ENCODE results near the gene SULT6B1.

The SULT6B1 gene

DNA sequence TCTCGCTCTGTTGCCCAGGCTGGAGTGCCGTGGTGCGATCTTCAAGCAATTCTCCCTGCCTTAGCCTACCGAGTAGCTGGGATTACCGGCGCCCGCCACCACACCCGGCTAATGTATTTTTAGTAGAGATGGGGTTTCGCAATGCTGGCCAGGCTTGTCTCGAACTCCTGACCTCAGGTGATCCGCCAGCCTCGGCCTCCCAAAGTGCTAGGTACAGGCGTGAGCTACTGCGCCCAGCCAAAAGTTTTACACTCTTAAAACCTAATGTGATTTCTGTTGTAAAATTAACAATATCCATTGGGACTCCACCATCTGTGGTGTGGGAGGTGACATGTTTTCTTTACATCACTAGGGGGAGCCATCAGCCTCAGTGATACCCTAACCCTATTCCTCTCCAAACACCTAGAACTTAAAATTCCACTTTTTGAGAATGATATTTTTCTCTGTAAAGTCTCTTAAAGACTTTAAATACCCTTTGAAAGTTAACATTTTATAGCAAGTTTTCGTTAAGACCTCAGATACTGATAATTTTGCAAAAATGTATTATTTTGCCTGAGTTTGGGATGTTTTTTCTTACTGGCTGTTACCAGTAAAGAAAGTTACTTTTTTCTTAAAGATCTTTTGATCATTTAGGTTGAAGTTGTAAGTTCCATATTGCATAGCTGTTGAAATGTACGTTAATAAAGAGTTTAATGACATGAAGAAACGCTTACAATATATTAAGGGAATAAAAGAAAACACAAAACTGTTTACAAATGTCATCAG, 20.1 kb downstream of the SULT6B1 start:
- H3K4me3 ChIP-seq (ENCODE audit: low read length): no peak overlapping the region
- WGBS: 59% methylated on average over 16 of the region's 17 CpGs

DNA sequence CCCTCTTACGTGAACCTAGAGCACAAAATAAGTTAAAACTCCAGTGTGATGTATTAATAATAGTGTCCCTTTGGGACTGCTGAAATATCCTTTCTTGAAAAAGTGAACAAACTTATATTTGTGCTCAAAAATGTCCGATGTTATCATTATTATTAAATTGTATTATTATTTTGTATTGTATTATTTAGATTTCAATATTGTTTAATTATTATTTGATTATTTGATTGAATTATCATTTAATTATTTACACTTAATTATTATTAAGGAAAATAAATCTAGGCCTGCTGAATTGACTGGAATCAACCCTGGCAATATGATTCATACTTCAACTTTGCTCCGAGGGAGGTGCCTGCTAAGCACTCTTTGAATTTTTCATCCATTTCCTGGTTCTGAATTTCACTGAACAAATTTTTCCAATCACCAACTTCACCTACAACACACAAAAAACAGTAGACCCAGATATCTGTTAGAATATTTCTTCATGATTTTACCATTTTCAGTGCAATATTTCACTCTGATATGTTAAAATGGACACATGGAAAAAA, 20.8 kb downstream of the SULT6B1 start:
- whole genome bisulfite sequencing: 91% methylated on average over 2 of the region's 3 CpGs

More for the DNA sequence above, 20.1 kb downstream of the SULT6B1 start:
- H3K9me3 ChIP-seq (ENCODE audit: insufficient read depth, low read depth, low read length): peaks cover 17% of the 10 kb centered on the region
- H3K9ac ChIP-seq (ENCODE audit: low read depth, low read length): no peak overlapping the region
- H3K36me3 ChIP-seq (ENCODE audit: insufficient read depth, low read length): no peaks in the 10 kb centered on the region
- H3K4me1 ChIP-seq (ENCODE audit: insufficient read depth, low read length): no peaks in the 10 kb centered on the region
- no peaks in the 10 kb centered on the region for H3K27me3 ChIP-seq (ENCODE audit: insufficient read depth, low read length)
- H3K27ac ChIP-seq (ENCODE audit: low read depth, low read length): no peak overlapping the region

DNA sequence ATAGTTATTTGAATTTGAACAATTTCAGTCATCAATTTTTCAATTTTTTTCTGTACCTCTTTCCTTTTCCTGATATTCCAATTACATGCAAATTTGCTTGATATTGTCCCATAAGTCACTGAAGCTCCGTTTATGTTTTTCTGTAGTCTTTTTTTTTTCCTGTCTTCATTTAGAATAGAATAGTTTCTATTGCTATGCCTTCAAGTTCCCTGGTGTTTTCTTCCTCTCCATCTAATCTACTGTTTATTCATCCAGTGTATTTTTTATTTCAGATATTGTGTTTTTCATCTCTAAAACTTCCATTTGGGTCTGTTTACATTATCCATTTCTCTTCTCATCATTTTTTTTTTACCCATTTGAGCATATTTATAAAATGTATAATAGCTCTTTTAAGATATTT, 23.7 kb downstream of the SULT6B1 start:
- Histone ChIP-seq H3K27ac (ENCODE audit: low read depth, low read length) (no peak overlapping the region), H3K36me3 (ENCODE audit: insufficient read depth, low read length) (no peaks in the 10 kb centered on the region), H3K4me1 (ENCODE audit: insufficient read depth, low read length) (no peaks in the 10 kb centered on the region), H3K9me3 (ENCODE audit: insufficient read depth, low read depth, low read length) (peaks cover 20% of the 10 kb centered on the region), H3K9ac (ENCODE audit: low read depth, low read length) (no peak overlapping the region), H3K27me3 (ENCODE audit: insufficient read depth, low read length) (no peaks in the 10 kb centered on the region), H3K4me3 (ENCODE audit: low read length) (no peak overlapping the region)
- WGBS: 100% methylated on average over 1 of the region's 1 CpG

More for the DNA sequence above, 20.8 kb downstream of the SULT6B1 start:
- peaks cover 20% of the 10 kb centered on the region for H3K9me3 ChIP-seq (ENCODE audit: insufficient read depth, low read depth, low read length)
- no peaks in the 10 kb centered on the region for H3K36me3 ChIP-seq (ENCODE audit: insufficient read depth, low read length)
- H3K9ac ChIP-seq (ENCODE audit: low read depth, low read length): no peak overlapping the region
- no peaks in the 10 kb centered on the region for H3K27me3 ChIP-seq (ENCODE audit: insufficient read depth, low read length)
- H3K27ac ChIP-seq (ENCODE audit: low read depth, low read length): no peak overlapping the region
- H3K4me3 ChIP-seq (ENCODE audit: low read length): no peak overlapping the region
- H3K4me1 ChIP-seq (ENCODE audit: insufficient read depth, low read length): no peaks in the 10 kb centered on the region

DNA sequence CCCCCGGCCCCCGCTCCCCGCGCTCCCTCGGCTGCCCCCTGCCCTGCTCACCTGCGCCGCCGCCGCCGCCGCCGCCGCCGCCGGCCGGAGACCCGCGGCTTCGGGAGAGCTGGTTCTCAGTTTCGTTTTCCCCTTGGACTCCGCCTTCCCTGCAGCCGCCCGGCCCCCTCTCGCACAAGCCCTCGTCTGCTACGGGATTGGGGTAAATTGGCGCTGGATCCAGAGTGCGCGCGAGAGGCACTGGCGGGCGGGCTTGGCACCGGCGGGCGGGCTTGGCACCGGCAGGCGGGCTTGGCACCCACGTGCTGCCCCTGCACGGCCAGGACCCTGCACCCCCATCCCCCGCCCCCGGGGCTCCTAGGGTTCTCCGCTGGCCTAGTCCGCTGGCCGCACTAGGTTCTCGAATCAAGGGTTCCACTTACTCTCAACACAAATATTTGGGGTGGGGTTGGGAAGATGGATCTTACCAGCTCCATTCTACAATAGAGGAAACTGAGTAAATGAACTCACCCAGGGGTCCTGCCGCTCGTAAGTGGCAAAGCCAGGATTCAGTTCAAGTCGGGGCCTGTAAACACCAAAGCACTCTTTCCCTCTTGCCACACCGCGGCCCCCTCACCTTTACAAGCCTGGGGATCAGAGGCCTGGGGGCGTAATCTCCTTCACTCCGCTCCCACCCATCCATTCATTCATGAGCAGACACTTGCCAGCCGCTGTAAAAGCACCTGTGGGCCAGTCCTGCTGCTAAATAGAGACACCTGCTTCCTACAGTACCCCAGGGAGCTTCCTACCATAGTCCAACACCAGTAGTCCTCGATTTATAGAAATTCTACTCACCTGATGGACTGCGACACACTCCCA, 31.4 kb downstream of the SULT6B1 start, which contains the start of gene EIF2AK2:
TSS of gene EIF2AK2 (minus strand) at position 124 of the 858 bp plus-strand sequence. CDS start 9,174 bp downstream, outside the sequence.
- WGBS: 12% methylated on average over 52 of the region's 55 CpGs
- Histone ChIP-seq H3K27ac (ENCODE audit: low read depth, low read length) (peak within 1 kb of the TSS; percentile 60; the same call in 1 of the 2 replicates), H3K9me3 (ENCODE audit: insufficient read depth, low read depth, low read length) (no peaks in the 10 kb centered on the region), H3K27me3 (ENCODE audit: insufficient read depth, low read length) (peaks cover 3% of the 10 kb centered on the region; the same call in 1 of the 2 replicates), H3K4me3 (ENCODE audit: low read length) (peak within 1 kb of the TSS; percentile 73), H3K36me3 (ENCODE audit: insufficient read depth, low read length) (peaks cover 6% of the 10 kb centered on the region; the same call in 1 of the 2 replicates), H3K9ac (ENCODE audit: low read depth, low read length) (peak within 1 kb of the TSS; percentile 80), H3K4me1 (ENCODE audit: insufficient read depth, low read length) (peaks cover 9% of the 10 kb centered on the region)

DNA sequence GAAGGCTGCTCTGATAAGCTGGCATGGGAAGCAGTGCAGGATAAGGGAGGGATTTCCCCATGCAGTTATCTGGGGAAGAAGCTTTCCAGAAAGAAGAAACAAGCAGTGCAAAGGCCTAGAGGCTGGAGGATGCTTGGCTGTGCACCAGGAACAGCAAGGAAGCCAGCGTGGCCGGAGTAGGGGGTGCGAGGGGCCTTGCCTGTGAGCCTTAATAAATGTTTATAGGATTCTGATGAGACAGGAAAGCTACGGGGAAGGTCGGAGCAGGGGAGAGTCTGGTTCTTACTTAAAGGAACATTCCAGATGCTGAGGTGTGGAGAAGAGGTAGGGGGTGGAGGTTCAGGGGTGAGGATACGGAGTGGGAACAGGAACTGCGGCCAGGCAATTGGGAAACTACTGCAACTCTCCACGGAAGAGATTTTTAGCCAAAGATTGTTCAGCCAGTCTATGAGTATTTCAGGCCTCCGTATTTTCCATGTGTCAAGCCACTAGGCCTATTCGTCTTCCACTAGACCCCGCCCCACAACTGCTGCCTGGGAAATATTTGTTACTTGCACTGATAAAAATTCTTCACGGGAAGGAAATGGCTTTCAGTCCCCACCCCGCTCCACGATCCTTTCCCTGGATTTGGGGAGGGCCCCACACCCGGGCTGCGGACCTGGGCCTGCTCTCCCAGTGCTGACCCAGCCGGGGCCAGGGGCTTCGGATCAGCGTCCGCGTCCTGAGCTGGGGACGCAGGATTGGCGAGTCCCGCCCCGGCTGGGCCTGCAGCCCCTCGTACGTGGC, 32.2 kb downstream of the SULT6B1 start:
- Histone ChIP-seq H3K4me3 (ENCODE audit: low read length) (peak overlapping the region; percentile 73), H3K4me1 (ENCODE audit: insufficient read depth, low read length) (peaks cover 10% of the 10 kb centered on the region), H3K9ac (ENCODE audit: low read depth, low read length) (peak overlapping the region; percentile 80), H3K27me3 (ENCODE audit: insufficient read depth, low read length) (peaks cover 3% of the 10 kb centered on the region; the same call in 1 of the 2 replicates), H3K27ac (ENCODE audit: low read depth, low read length) (peak overlapping the region; percentile 60; the same call in 1 of the 2 replicates), H3K9me3 (ENCODE audit: insufficient read depth, low read depth, low read length) (no peaks in the 10 kb centered on the region), H3K36me3 (ENCODE audit: insufficient read depth, low read length) (peaks cover 6% of the 10 kb centered on the region; the same call in 1 of the 2 replicates)
- WGBS: 11% methylated on average over 27 of the region's 27 CpGs

DNA sequence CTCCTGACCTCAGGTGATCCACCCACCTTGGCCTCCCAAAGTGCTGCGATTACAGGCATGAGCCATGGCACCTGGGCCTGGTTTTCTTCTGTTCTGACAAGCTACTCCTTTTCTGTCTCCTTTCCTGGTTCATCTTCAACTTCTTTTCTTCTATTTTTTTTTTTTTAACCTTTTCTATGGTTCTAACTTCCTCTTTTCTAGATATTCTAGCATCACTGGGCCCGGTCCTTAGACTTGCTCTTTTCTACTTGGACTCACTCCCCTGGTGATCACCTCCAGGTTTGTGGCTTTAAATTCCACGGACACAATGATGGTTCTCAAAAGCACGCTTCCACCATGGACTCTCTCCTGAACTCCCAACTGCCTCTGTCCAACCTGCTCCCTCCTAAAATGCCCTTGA, 33.7 kb downstream of the SULT6B1 start:
- Histone ChIP-seq H3K4me3 (ENCODE audit: low read length) (no peak overlapping the region), H3K27me3 (ENCODE audit: insufficient read depth, low read length) (peaks cover 3% of the 10 kb centered on the region; the same call in 1 of the 2 replicates), H3K9ac (ENCODE audit: low read depth, low read length) (no peak overlapping the region), H3K27ac (ENCODE audit: low read depth, low read length) (no peak overlapping the region), H3K36me3 (ENCODE audit: insufficient read depth, low read length) (peaks cover 8% of the 10 kb centered on the region; the same call in 1 of the 2 replicates), H3K4me1 (ENCODE audit: insufficient read depth, low read length) (peaks cover 16% of the 10 kb centered on the region), H3K9me3 (ENCODE audit: insufficient read depth, low read depth, low read length) (no peaks in the 10 kb centered on the region)
- WGBS: 93% methylated on average over 4 of the region's 4 CpGs

DNA sequence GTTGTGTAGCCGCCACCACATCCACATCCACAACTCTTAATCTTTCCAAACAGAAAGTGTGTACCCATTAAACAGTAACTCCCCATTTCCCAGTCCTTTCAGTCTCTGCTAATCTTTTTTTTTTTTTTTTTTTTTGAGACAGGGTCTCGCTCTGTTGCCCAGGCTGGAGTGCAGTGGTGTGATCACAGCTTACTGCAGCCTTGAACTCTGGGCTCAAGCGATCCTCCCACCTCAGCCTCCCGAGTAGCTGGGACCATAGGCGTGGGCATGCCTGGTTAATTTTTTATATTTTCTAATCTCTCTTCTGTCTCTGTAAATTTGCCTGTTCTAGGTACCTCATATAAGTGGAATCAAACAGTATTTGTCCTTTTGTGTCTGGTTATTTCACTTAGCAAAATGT, 35.2 kb downstream of the SULT6B1 start:
- Histone ChIP-seq H3K4me3 (ENCODE audit: low read length) (no peak overlapping the region), H3K4me1 (ENCODE audit: insufficient read depth, low read length) (peaks cover 16% of the 10 kb centered on the region), H3K27ac (ENCODE audit: low read depth, low read length) (no peak overlapping the region), H3K9me3 (ENCODE audit: insufficient read depth, low read depth, low read length) (no peaks in the 10 kb centered on the region), H3K9ac (ENCODE audit: low read depth, low read length) (no peak overlapping the region), H3K36me3 (ENCODE audit: insufficient read depth, low read length) (peaks cover 20% of the 10 kb centered on the region), H3K27me3 (ENCODE audit: insufficient read depth, low read length) (peaks cover 3% of the 10 kb centered on the region; the same call in 1 of the 2 replicates)
- 95% methylated on average over 3 of the region's 5 CpGs for WGBS

DNA sequence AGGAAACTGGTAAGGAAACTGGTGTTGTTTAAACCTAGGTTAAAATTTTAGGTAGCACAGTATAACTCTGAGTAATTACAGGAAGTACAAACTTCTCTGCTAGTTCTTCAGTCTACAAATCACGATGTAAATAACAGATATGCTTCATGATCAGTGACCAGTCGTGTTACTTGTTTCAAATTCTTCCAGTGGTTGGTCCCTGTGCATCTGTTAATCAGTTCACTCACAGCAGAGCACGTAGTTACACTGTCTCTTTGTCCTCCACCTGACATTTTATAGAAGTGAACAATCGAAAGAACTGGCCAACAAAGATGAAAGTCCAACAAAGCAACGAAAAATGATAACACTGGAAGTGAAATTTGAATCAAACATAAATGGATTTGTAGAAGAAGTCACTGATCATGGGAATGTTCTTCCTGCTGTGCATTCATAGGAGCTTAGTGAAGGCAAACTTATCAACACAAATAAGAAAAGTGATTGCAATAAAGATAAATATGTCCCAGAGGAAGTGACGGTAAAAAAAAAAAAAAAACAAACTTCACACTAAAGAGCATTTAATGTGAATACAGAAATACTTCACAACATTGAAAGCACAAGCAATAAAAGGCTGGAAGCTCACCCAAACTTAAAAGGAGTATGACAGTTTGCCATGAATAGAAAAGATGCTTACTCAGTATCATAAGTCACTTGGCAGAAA, 38.7 kb downstream of the SULT6B1 start:
- Histone ChIP-seq H3K36me3 (ENCODE audit: insufficient read depth, low read length) (peaks cover 46% of the 10 kb centered on the region), H3K27me3 (ENCODE audit: insufficient read depth, low read length) (no peaks in the 10 kb centered on the region), H3K4me1 (ENCODE audit: insufficient read depth, low read length) (peaks cover 8% of the 10 kb centered on the region; the same call in 1 of the 2 replicates), H3K9me3 (ENCODE audit: insufficient read depth, low read depth, low read length) (no peaks in the 10 kb centered on the region), H3K4me3 (ENCODE audit: low read length) (no peak overlapping the region), H3K27ac (ENCODE audit: low read depth, low read length) (no peak overlapping the region), H3K9ac (ENCODE audit: low read depth, low read length) (no peak overlapping the region)
- 95% methylated on average over 5 of the region's 6 CpGs for WGBS

DNA sequence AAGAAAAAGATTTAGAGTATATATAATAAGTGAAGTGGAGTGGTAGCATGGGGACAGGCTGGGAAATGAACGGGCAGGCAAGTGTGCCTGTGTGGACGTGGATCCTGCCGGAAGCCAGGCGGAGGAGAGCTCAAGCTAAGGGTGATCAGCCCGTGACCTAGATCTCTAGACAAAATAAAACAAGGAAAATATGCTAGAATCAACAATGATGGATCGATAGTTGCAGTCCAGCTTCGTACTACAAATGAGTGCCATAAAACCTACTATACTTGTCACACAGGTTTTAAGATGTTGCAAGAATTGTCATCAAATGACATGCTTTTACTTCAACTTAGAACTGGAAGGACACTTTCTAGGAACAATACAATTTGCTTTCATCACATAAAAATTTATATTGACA, 40.1 kb downstream of the SULT6B1 start:
- Histone ChIP-seq H3K4me3 (ENCODE audit: low read length) (no peak overlapping the region), H3K9me3 (ENCODE audit: insufficient read depth, low read depth, low read length) (no peaks in the 10 kb centered on the region), H3K27me3 (ENCODE audit: insufficient read depth, low read length) (no peaks in the 10 kb centered on the region), H3K4me1 (ENCODE audit: insufficient read depth, low read length) (peaks cover 8% of the 10 kb centered on the region; the same call in 1 of the 2 replicates), H3K36me3 (ENCODE audit: insufficient read depth, low read length) (peaks cover 56% of the 10 kb centered on the region), H3K27ac (ENCODE audit: low read depth, low read length) (no peak overlapping the region), H3K9ac (ENCODE audit: low read depth, low read length) (no peak overlapping the region)
- WGBS: 96% methylated on average over 7 of the region's 7 CpGs

DNA sequence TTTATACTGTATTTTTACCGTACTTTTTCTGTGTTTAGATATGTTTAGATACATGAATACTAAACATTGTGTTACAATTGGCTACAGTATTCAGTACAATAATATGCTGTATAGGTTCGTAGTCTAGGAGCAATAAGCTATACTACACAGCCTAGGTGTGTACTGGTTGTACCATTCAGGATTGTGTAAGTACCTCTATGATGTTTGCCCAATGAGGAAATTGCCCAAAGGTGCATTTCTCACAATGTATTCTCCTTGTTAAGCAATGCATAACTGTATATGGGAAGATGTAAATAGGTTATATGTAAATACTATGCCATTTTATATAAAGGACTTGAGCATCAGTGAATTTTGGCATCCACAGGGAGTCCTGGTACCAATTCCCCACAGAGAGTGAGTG, 42.4 kb downstream of the SULT6B1 start:
- Histone ChIP-seq H3K36me3 (ENCODE audit: insufficient read depth, low read length) (peaks cover 75% of the 10 kb centered on the region), H3K9me3 (ENCODE audit: insufficient read depth, low read depth, low read length) (no peaks in the 10 kb centered on the region), H3K27ac (ENCODE audit: low read depth, low read length) (no peak overlapping the region), H3K4me3 (ENCODE audit: low read length) (no peak overlapping the region), H3K27me3 (ENCODE audit: insufficient read depth, low read length) (no peaks in the 10 kb centered on the region), H3K4me1 (ENCODE audit: insufficient read depth, low read length) (peaks cover 4% of the 10 kb centered on the region; the same call in 1 of the 2 replicates), H3K9ac (ENCODE audit: low read depth, low read length) (no peak overlapping the region)
- whole genome bisulfite sequencing: 100% methylated on average over 2 of the region's 2 CpGs

All from HUES64 (cell line).